PC-9 (cell line): ENCODE results near the gene MAP3K7CL.

Experiments
- EZH2 ChIP-seq: fragments of 200-600 bp; sonication (generic); IDR thresholded peaks from 2 replicates; pipeline ENCODE4 v1.8.0; 2017; ENCODE audit warnings: antibody characterized with exemption, low read depth
- TF ChIP-seq, protein P1 (sequence below): fragments of 200-600 bp; sonication (generic); conservative IDR thresholded peaks from 2 replicates; pipeline ENCODE4 v1.6.1; 2017; ENCODE audit warnings: mixed run types, antibody characterized with exemption, mild to moderate bottlenecking, moderate library complexity

- TF ChIP-seq, protein P1, sequence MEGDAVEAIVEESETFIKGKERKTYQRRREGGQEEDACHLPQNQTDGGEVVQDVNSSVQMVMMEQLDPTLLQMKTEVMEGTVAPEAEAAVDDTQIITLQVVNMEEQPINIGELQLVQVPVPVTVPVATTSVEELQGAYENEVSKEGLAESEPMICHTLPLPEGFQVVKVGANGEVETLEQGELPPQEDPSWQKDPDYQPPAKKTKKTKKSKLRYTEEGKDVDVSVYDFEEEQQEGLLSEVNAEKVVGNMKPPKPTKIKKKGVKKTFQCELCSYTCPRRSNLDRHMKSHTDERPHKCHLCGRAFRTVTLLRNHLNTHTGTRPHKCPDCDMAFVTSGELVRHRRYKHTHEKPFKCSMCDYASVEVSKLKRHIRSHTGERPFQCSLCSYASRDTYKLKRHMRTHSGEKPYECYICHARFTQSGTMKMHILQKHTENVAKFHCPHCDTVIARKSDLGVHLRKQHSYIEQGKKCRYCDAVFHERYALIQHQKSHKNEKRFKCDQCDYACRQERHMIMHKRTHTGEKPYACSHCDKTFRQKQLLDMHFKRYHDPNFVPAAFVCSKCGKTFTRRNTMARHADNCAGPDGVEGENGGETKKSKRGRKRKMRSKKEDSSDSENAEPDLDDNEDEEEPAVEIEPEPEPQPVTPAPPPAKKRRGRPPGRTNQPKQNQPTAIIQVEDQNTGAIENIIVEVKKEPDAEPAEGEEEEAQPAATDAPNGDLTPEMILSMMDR, result no peak
- TF ChIP-seq EZH2, result no peak
These were observed 4.5 kb upstream of the MAP3K7CL start for GRCh38 chr21:29125979-29126378.
